ENCODE results near the gene HYI.
"Not testable (repeated sequence)": the region's sequence is repeated elsewhere in the genome, so short reads cannot be mapped to it uniquely, and the experiment has no call there.

The HYI gene
- total RNA-seq, result 3.5 to 20.8 reads per million in 2 experiments

DNA sequence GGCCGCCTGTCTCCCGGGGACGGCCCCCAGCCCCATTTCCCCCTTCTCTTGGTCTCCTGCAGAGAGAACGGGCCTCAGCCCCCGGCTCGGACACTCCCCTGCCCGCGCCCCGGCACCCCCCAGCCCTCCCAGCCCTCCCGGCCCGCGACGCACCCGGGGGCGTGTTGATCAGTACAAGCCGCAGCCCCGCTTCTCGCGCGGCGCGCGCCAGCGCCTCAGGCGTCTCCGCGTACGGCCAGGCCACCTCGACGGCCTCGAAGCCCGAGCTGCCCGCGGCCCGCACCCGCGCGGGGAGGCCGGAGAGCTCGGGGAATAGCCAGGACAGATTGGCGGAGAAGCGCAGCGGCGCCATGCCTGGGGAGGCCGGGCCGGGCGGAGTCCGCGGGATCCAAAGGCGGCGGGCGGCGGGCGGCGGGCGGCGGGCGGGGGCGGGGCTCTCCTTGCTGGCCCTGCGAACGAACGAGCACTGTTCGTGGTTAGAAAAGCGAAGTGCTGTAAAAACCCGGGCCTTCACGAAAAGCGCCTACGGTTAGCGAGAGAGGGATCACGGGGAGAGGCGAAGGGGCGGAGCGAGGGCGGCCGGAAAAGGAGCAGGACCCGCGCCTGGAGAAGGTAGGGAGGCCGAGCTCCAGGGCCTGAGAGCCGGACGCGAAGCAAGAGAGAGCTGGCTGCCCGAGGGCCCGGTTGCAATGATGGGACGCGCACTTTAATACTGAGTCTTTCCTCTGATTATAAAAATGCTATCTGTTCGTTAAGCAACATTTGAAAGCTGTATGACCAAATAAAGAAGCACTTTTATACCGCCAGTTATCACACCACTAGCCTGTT lies at the start of gene HYI:
Gene HYI (minus strand): TSS at position 490 of the 828 bp plus-strand sequence. CDS start 138 bp downstream, at position 352.
- DNase-seq (ENCODE audit: low read depth), result peak; percentile 47

DNA sequence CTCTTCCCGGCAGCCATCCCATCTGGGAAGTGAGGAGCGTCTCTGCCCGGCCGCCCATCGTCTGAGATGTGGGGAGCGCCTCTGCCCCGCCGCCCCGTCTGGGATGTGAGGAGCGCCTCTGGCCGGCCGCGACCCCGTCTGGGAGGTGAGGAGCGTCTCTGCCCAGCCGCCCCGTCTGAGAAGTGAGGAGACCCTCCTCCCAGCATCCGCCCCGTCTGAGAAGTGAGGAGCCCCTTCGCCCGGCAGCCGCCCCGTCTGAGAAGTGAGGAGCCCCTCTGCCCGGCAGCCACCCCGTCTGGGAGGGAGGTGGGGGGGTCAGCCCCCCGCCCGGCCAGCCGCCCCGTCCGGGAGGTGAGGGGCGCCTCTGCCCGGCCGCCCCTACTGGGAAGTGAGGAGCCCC lies 48.1 kb upstream of the HYI start:
- not testable (repeated sequence) for DNase-seq (ENCODE audit: low read depth)

DNA sequence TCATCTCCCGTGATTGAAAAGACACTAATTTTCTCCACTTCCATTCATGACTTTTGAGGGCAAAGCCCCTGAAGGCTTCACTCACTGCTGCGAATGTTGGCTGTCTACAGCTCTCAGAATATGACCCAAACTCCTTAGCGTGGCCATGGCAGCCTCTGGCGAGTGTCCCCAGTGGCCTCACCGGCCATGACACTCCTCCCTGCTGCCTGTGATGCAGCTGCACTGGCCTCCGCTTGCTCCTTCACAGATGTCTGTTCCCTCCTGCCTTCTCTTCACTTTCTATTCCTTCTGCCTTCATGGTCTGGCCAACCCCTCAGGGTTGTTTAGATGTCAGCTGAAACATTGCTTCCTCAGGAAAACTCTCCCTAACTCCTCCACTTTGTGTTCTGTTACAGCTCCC lies 46.2 kb upstream of the HYI start:
- no peak for DNase-seq (ENCODE audit: low read depth)

GRCh38 chr1:43495204-43495603 lies 41.5 kb upstream of the HYI start:
- no peak for DNase-seq (ENCODE audit: low read depth)

GRCh38 chr1:43493661-43494450 lies 40.1 kb upstream of the HYI start:
- DNase-seq (ENCODE audit: low read depth), result no peak

- no peak for DNase-seq (ENCODE audit: low read depth)
Measured at GRCh38 chr1:43492826-43493225, 39.1 kb upstream of the HYI start.

DNA sequence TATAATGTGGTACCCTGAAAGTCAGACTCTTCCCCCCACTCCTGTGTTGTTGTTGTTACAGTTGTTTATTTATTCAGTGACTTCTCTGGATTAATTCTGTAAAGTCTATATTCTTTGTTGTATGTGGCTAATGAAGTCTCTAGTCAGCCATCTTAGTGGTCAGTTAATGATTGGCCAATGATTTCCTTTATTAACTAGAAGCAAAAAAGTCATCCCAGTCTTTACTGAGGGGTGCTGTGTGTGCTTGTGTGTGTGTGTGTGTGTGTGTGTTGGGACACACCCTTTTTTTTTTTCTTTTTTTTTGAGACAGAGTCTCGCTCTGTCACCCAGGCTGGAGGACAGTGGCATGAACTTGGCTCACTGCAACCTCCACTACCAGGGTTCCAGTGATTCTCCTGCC lies 37.3 kb upstream of the HYI start:
- DNase-seq (ENCODE audit: low read depth), result no peak

- no peak for DNase-seq (ENCODE audit: low read depth)
Measured at GRCh38 chr1:43488165-43488564, 34.4 kb upstream of the HYI start.

GRCh38 chr1:43484367-43484766 lies 30.6 kb upstream of the HYI start:
- no peak for DNase-seq (ENCODE audit: low read depth)

GRCh38 chr1:43482215-43482614 lies 28.5 kb upstream of the HYI start:
- no peak for DNase-seq (ENCODE audit: low read depth)

GRCh38 chr1:43481491-43481890 lies 27.8 kb upstream of the HYI start:
- DNase-seq (ENCODE audit: low read depth), result no peak

DNA sequence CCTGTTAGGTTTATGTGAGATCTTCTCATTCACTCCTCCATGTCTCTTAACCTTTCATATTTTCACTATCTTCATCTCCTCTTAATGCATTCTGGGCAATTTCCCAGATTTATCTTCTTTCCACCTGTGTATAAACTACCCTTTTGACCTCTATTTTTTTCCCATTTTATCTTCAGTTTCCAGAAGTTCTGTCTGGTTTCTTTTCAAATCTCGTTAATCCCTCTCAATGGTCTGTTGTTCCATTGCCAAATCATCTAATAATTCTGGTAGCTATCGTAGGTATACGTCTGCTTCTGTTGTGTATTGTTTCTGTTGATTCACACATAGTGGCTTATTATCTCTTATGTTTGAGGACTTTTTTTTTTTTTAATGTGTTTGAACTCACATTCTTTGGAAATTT lies 25.7 kb upstream of the HYI start:
- DNase-seq (ENCODE audit: low read depth), result no peak

DNA sequence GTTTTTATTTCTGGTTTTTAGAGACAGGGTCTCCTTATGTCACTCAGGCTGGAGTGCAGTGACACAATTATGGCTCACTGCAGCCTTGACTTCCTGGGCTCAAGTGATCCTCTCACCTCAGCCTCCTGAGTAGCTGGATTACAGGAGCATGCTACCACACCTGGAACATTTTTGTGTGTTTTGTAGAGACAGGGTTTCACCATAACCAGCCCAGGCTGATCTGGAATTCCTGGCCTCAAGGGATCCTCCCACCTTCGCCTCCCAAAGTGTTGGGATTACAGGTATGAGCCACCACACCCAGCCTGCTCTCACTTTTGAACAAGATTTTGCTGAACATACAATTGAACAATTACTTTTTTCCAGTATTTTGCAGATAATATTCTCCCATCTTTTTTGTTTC lies 24.0 kb upstream of the HYI start:
- DNase-seq (ENCODE audit: low read depth), result no peak

- not testable (repeated sequence) for DNase-seq (ENCODE audit: low read depth)
Measured at GRCh38 chr1:43475611-43476401, 22.1 kb upstream of the HYI start.

GRCh38 chr1:43473463-43473862 lies 19.7 kb upstream of the HYI start:
- DNase-seq (ENCODE audit: low read depth), result no peak

DNA sequence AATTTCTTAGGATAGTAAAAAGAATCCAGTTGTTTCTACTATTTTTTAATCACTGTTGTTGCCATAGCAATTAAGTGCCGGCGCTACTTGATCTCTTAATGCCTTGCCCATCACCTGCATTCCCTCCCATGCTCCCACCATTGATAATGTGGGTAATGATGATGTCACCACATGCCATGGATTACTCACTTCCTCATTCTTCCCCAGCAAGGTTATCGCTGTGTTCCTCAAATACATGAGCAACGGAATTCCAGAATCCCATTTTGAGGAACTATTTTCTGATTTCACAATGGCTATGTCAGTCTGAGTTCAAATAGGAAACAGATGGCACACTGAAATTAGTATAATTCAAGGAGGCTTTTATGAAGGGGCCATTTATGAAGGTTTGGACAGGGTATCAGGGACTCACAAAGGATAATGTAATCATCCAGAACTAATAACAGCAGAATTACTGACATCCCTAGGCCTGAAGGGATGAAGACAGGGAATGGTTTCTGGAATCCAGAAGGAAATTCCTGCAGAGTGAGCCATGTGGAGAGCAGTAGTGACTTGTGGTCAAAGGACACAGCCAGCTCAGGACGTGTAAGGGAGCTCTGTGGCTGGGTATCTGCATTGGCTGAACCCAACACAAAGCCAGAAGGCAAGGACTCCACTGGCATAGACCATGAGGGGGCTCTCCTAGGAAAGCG lies 18.9 kb upstream of the HYI start:
- not testable (repeated sequence) for DNase-seq (ENCODE audit: low read depth)

- no peak for DNase-seq (ENCODE audit: low read depth)
Measured at GRCh38 chr1:43472087-43472462, 18.3 kb upstream of the HYI start.

- no peak for DNase-seq (ENCODE audit: low read depth)
Measured at GRCh38 chr1:43469932-43470331, 16.2 kb upstream of the HYI start.

DNA sequence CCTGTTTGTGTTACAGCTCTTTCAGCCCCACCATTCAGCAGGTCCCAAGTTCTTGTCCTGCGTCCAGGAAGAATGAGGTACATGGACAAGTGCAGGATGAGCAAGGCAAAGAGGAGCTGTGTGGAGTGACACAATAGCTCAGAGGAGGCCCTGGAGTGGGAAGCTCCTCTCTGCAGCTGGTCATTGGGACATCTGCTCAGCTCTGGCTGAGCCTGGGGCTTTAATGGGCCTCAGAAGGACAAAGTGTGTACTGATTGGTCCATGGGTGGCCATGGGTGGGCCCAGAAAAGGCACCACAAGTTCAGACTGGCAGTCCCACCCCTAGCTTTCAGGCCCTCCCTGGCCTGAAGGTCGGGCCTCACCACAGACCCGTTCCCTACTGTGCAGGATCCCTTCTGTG lies 14.7 kb upstream of the HYI start:
- no peak for DNase-seq (ENCODE audit: low read depth)

- DNase-seq (ENCODE audit: low read depth), result no peak
Measured at GRCh38 chr1:43466403-43466802, 12.7 kb upstream of the HYI start.

GRCh38 chr1:43465505-43466067 lies 11.9 kb upstream of the HYI start:
- no peak for DNase-seq (ENCODE audit: low read depth)
